Fibroblast of the conjunctiva (primary cell): ENCODE measurements around the gene LDLRAD4.
"Not testable (repeated sequence)": the region's sequence is repeated elsewhere in the genome, so short reads cannot be mapped to it uniquely, and the experiment has no call there.

Experiments
- DNase-seq: peaks from one replicate; pipeline ENCODE4 v3.0.0-alpha.2; 2010; ENCODE audit warnings: low read depth

The LDLRAD4 gene

GRCh38 chr18:13246591-13246990 is 28.0 kb downstream of the LDLRAD4 start:
- DNase-seq = no peak

GRCh38 chr18:13247506-13247905 is 28.9 kb downstream of the LDLRAD4 start:
- DNase-seq = no peak

- no peak for DNase-seq
These were observed 34.3 kb downstream of the LDLRAD4 start for GRCh38 chr18:13252686-13253410.

- DNase-seq = no peak
These were observed 35.5 kb downstream of the LDLRAD4 start for GRCh38 chr18:13253786-13254688.

GRCh38 chr18:13254971-13255927 is 36.7 kb downstream of the LDLRAD4 start:
- no peak for DNase-seq

GRCh38 chr18:13256444-13257305 is 38.1 kb downstream of the LDLRAD4 start:
- DNase-seq = no peak

- no peak for DNase-seq
These were observed 38.9 kb downstream of the LDLRAD4 start for GRCh38 chr18:13257361-13257980.

- DNase-seq = no peak
These were observed 40.4 kb downstream of the LDLRAD4 start for GRCh38 chr18:13258921-13259320.

GRCh38 chr18:13259701-13260100 is 41.1 kb downstream of the LDLRAD4 start:
- DNase-seq = no peak

- DNase-seq = no peak
These were observed 41.8 kb downstream of the LDLRAD4 start for GRCh38 chr18:13260197-13260934.

- no peak for DNase-seq
These were observed 42.5 kb downstream of the LDLRAD4 start for GRCh38 chr18:13260935-13261640.

GRCh38 chr18:13261661-13262357 is 43.2 kb downstream of the LDLRAD4 start:
- DNase-seq = no peak

- not testable (repeated sequence) for DNase-seq
These were observed 43.8 kb downstream of the LDLRAD4 start for GRCh38 chr18:13262358-13262680.

- DNase-seq = no peak
These were observed 44.5 kb downstream of the LDLRAD4 start for GRCh38 chr18:13262839-13263691.

GRCh38 chr18:13264091-13265007 is 45.8 kb downstream of the LDLRAD4 start:
- no peak for DNase-seq

GRCh38 chr18:13265008-13265910 is 46.7 kb downstream of the LDLRAD4 start:
- DNase-seq = no peak
